ENCODE measurements around the gene PLEKHO2. TPM values are rescaled to one million over a fixed set of nuclear protein-coding genes. Genes with fewer than 3 reads are reported as not detected.

The PLEKHO2 gene
- total and polyA plus RNA-seq, 2 of the 8 experiments (the other 6 are each of a cell fraction or from before 2014, with no cell fraction given), result 16.9 to 20.1 TPM

DNA sequence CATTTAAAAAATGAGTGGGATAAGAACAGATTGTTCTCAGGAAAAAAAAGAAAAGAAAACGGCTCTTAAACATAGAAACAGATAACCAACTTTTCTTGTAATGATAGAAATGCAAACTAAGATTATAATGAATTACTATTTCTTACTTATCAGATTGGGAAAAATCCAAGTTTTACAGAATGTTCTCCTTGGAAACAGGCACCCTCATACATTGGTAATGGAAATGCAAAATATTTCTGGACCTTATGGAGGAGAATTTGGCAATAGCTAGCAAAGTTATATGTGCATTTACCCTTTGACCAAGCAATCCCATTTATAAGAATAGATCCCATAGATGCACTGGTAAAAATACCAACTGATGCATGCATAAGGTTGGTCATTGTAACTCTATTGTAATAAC is 66.3 kb downstream of the PLEKHO2 start:
- no peak overlapping the region for H2BK15ac ChIP-seq (ENCODE audit: low read length)
- H3K18ac ChIP-seq (ENCODE audit: extremely low read depth, low read length), result no peak overlapping the region
- H2AK5ac ChIP-seq (ENCODE audit: low read depth, low read length), result no peak overlapping the region
- H3K79me1 ChIP-seq (ENCODE audit: low read depth, low read length), result no peaks in the 10 kb centered on the region
- H4K5ac ChIP-seq (ENCODE audit: insufficient read length, low read depth, low read length), result no peak overlapping the region
- H2BK5ac ChIP-seq (ENCODE audit: low read depth, low read length), result no peak overlapping the region
- H3K56ac ChIP-seq (replicated peaks; ENCODE audit: insufficient read length, low read depth, low read length), result no peak overlapping the region
- no peak for DNase-seq (ENCODE audit: low read depth in 1 of 2, low spot score in 2 of 2)
- H2BK12ac ChIP-seq (ENCODE audit: low read depth, low read length), result no peak overlapping the region
- no peak overlapping the region for H3K4ac ChIP-seq (replicated peaks; ENCODE audit: insufficient read length, low read depth, low read length)
- no peak overlapping the region for H3K14ac ChIP-seq (ENCODE audit: insufficient read length)
- 71% methylated on average over 1 of the region's 1 CpG; no CpG with 5 or more reads in 1 of the 2 experiments for WGBS, 2 experiments (ENCODE audit: extremely low coverage in 1 of 2, insufficient coverage in 1 of 2, insufficient read length in 1 of 2, insufficient replicate concordance in 2 of 2, low coverage in 1 of 2, low lambda C conversion rate in 2 of 2, missing lambda C conversion rate in 1 of 2)
- no peak overlapping the region for H2AFZ ChIP-seq (ENCODE audit: low read length)
- H3K27ac ChIP-seq (ENCODE audit: low read depth, low read length), result no peak overlapping the region
- no peak overlapping the region for H3K4me2 ChIP-seq (ENCODE audit: insufficient read depth in 1 of 2, low read depth in 2 of 2, low read length in 2 of 2)
- no peak overlapping the region for H2BK120ac ChIP-seq (replicated peaks; ENCODE audit: low read depth, low read length)
- FAIRE-seq, result no peak
- peaks cover 9% of the 10 kb centered on the region for H3K23me2 ChIP-seq (ENCODE audit: low read depth, low read length)
- ChIA-PET POLR2A (ENCODE audit: partially characterized antibody) (no interaction called here), CTCF (ENCODE audit: partially characterized antibody) (no interaction called here)
- H4K91ac ChIP-seq (replicated peaks; ENCODE audit: insufficient read length, low read length), result no peak overlapping the region
- peaks cover 0 to 14% (median 4%) of the 10 kb centered on the region in 4 experiments; a peak in 6 of 7 replicates for H3K4me1 ChIP-seq (replicated peaks in 1 of 4; ENCODE audit: control insufficient read depth in 3 of 4, insufficient read depth in 4 of 4, low read length in 3 of 4)
- no peak overlapping the region for H2BK20ac ChIP-seq (ENCODE audit: low read length)
- no peak overlapping the region for H3K4me3 ChIP-seq (ENCODE audit: extremely low read depth in 1 of 4, insufficient read depth in 2 of 4, low read depth in 3 of 4, low read length in 4 of 4)
- H3K36me3 ChIP-seq (ENCODE audit: control insufficient read depth in 2 of 4, insufficient read depth in 4 of 4, low read length in 3 of 4), result no peaks in the 10 kb centered on the region
- no peaks in the 10 kb centered on the region for H3K79me2 ChIP-seq (ENCODE audit: control insufficient read depth in 1 of 2, insufficient read depth in 2 of 2, low read length in 2 of 2)
- H3K9me3 ChIP-seq (ENCODE audit: insufficient read depth in 2 of 2, low read depth in 1 of 2, low read length in 1 of 2), result peaks cover 14 to 15% of the 10 kb centered on the region in 2 experiments
- H4K20me1 ChIP-seq (replicated peaks in 1 of 2; ENCODE audit: control insufficient read depth in 1 of 2, insufficient read depth in 2 of 2, low read length in 2 of 2), result no peaks in the 10 kb centered on the region
- H3K27me3 ChIP-seq (replicated peaks in 1 of 4; ENCODE audit: control insufficient read depth in 3 of 4, extremely low read depth in 1 of 4, insufficient read depth in 3 of 4, low read length in 3 of 4), result peaks cover 0 to 13% (median 12%) of the 10 kb centered on the region in 4 experiments; a peak in 6 of 7 replicates
- H4K8ac ChIP-seq (ENCODE audit: extremely low read depth, insufficient read depth, low read length), result no peak overlapping the region
- H3K23ac ChIP-seq (ENCODE audit: insufficient read length), result no peak overlapping the region
- no peak overlapping the region for H3K9ac ChIP-seq (replicated peaks in 1 of 4; ENCODE audit: extremely low read depth in 1 of 4, low read depth in 3 of 4, low read length in 3 of 4)
- TF ChIP-seq SRF (IDR thresholded peaks at IDR 0.05; ENCODE audit: low read depth, low read length) (no peak), RXRA (IDR thresholded peaks at IDR 0.05; ENCODE audit: insufficient read depth, low read depth, low read length) (no peak), TCF12 (IDR thresholded peaks at IDR 0.05; ENCODE audit: low read depth, low read length) (no peak), KDM5A (IDR thresholded peaks at IDR 0.05; ENCODE audit: low read length) (no peak), CREB1 (IDR thresholded peaks at IDR 0.05) (no peak), BCL11A (IDR thresholded peaks at IDR 0.05; ENCODE audit: low read depth in 2 of 2, low read length in 2 of 2) (no peak), SIRT6 (IDR thresholded peaks at IDR 0.05; ENCODE audit: low read length) (no peak), JUND (IDR thresholded peaks at IDR 0.05; ENCODE audit: low read length) (no peak), KDM4A (IDR thresholded peaks at IDR 0.05; ENCODE audit: low read depth, low read length, severe bottlenecking) (no peak), TBP (IDR thresholded peaks at IDR 0.05; ENCODE audit: low read depth, low read length) (no peak), HDAC2 (IDR thresholded peaks at IDR 0.05; ENCODE audit: borderline replicate concordance in 1 of 2, low read depth in 2 of 2, low read length in 2 of 2) (no peak), POU5F1 (IDR thresholded peaks at IDR 0.05; ENCODE audit: low read depth, low read length) (no peak)

All from H1 (cell line).